Small intestine (tissue), 7 donors: ENCODE measurements around the gene TMEM37. TPM values are rescaled to one million over a fixed set of nuclear protein-coding genes. Genes with fewer than 3 reads are reported as not detected.
A peak's percentile ranks its signal among the peaks of the same experiment; 100 is the strongest.

Experiments
- DNase-seq, 2 donors: peaks; one replicate each; pipeline versions ENCODE4 v3.0.0 to v3.0.0-alpha.2; 2013
- FAIRE-seq: peaks from 2 replicates; lab custom pipeline; 2012; peaks lifted over from hg19 to GRCh38; lab: Jason Lieb, UNC
- H3K27ac ChIP-seq, 3 donors: one replicate each; pipeline ENCODE4 v1.5.1; 2013; ENCODE audit warnings: low read length in 2 of 3, mild to moderate bottlenecking in 2 of 3, control low read depth in 1 of 3, inconsistent platforms in 1 of 3, low read depth in 1 of 3, moderate library complexity in 1 of 3
- H3K27me3 ChIP-seq, 3 donors: one replicate each; pipeline ENCODE4 v1.6.1; 2013; ENCODE audit warnings: low read length in 3 of 3, inconsistent platforms in 1 of 3; ENCODE audit not compliant: control insufficient read depth in 3 of 3, insufficient read depth in 3 of 3
- H3K36me3 ChIP-seq, 3 donors: one replicate each; pipeline ENCODE4 v1.6.1; 2013; ENCODE audit warnings: low read length in 3 of 3, inconsistent platforms in 1 of 3, low read depth in 1 of 3, mild to moderate bottlenecking in 1 of 3, moderate library complexity in 1 of 3; ENCODE audit not compliant: control insufficient read depth in 3 of 3, insufficient read depth in 2 of 3
- H3K4me1 ChIP-seq, 3 donors: one replicate each; pipeline ENCODE4 v1.6.1; 2013; ENCODE audit warnings: low read length in 2 of 3, inconsistent platforms in 1 of 3, low read depth in 1 of 3, mild to moderate bottlenecking in 1 of 3, moderate library complexity in 1 of 3; ENCODE audit not compliant: control insufficient read depth in 3 of 3, insufficient read depth in 2 of 3
- H3K4me3 ChIP-seq, 3 donors: one replicate each; pipeline ENCODE4 v1.5.1; 2013; ENCODE audit warnings: low read length in 3 of 3, control low read depth in 1 of 3, inconsistent platforms in 1 of 3, low read depth in 1 of 3, mild to moderate bottlenecking in 1 of 3, moderate library complexity in 1 of 3
- H3K9me3 ChIP-seq, 2 donors: one replicate each; pipeline ENCODE4 v1.6.1; 2013; ENCODE audit warnings: low read depth in 1 of 2, low read length in 1 of 2; ENCODE audit not compliant: control insufficient read depth in 2 of 2, insufficient read depth in 1 of 2
- WGBS, 3 donors: extraction: QIAGEN DNeasy Blood & Tissue Kit; methylation state at CpG; one replicate each; pipeline ENCODE4 v1.1.7; 2013; 5-methylcytosine and 5-hydroxymethylcytosine counted together
- polyA plus RNA-seq, 4 donors: library from polyadenylated mRNA; stranded (reverse) in 3 of 4; unstranded in 1 of 4; fragments of 200-250 nt in 3 of 4; fragments of 120-200 nt in 1 of 4; gene quantifications; one replicate each; pipeline versions ENCODE4 v1.2.1 to v1.2.3, GENCODE V29; 2013
- donor health status: healthy with polysubstance abuse.
- donor health status: control.
- donor health status: control.
- donor health status: Bipolar disorder and iron deficiency.
- donor health status: healthy.

The TMEM37 gene
- polyA plus RNA-seq, 4 donors: 43.2 to 124 (median 84.3) TPM

- DNase-seq (no peak), FAIRE-seq (no peak)
- Histone ChIP-seq H3K4me3 (no peak overlapping the region), H3K27me3 (no peaks in the 10 kb centered on the region), H3K27ac (peak overlapping the region in 2 of 3 donors; percentile 33 to 90), H3K36me3 (no peaks in the 10 kb centered on the region), H3K9me3 (peaks cover 0 to 21% of the 10 kb centered on the region in 2 donors), H3K4me1 (peaks cover 8 to 73% (median 25%) of the 10 kb centered on the region in 3 donors)
- WGBS, 3 donors: 94 to 100% (median 94%) methylated on average over 1 of the region's 1 CpG
Measured at GRCh38 chr2:119421304-119421703, 10.3 kb upstream of the TMEM37 start.

- DNase-seq (peak; percentile 47 to 86), FAIRE-seq (no peak)
- H3K9me3 ChIP-seq: peaks cover 0 to 19% of the 10 kb centered on the region in 2 donors
- peaks cover 8 to 78% (median 25%) of the 10 kb centered on the region in 3 donors for H3K4me1 ChIP-seq
- peak overlapping the region in 2 of 3 donors; percentile 57 to 90 for H3K27ac ChIP-seq
- no peaks in the 10 kb centered on the region for H3K36me3 ChIP-seq
- no peak overlapping the region for H3K4me3 ChIP-seq
- H3K27me3 ChIP-seq: no peaks in the 10 kb centered on the region
Measured at GRCh38 chr2:119421741-119422140, 9.9 kb upstream of the TMEM37 start.

GRCh38 chr2:119422360-119423107 lies 9.1 kb upstream of the TMEM37 start:
- no peak for FAIRE-seq
- peak overlapping the region in 2 of 3 donors; percentile 57 to 90 for H3K27ac ChIP-seq

GRCh38 chr2:119423108-119423444 lies 8.6 kb upstream of the TMEM37 start:
- peaks cover 8 to 91% (median 27%) of the 10 kb centered on the region in 3 donors for H3K4me1 ChIP-seq
- no peaks in the 10 kb centered on the region for H3K36me3 ChIP-seq
- no peak overlapping the region for H3K4me3 ChIP-seq
- FAIRE-seq (no peak), DNase-seq (peak; percentile 64 to 85)
- H3K27ac ChIP-seq: peak overlapping the region in 2 of 3 donors; percentile 45 to 90
- H3K27me3 ChIP-seq: no peaks in the 10 kb centered on the region
- WGBS, 3 donors: 32 to 59% (median 58%) methylated on average over 2 of the region's 2 CpGs
- H3K9me3 ChIP-seq: peaks cover 0 to 9% of the 10 kb centered on the region in 2 donors

More at GRCh38 chr2:119422360-119423107, 9.1 kb upstream of the TMEM37 start:
- peaks cover 0 to 13% of the 10 kb centered on the region in 2 donors for H3K9me3 ChIP-seq
- no peak overlapping the region for H3K4me3 ChIP-seq
- DNase-seq: no peak
- no peaks in the 10 kb centered on the region for H3K36me3 ChIP-seq
- WGBS, 3 donors: 68 to 77% (median 74%) methylated on average over 7 of the region's 7 CpGs
- peaks cover 8 to 86% (median 27%) of the 10 kb centered on the region in 3 donors for H3K4me1 ChIP-seq
- no peaks in the 10 kb centered on the region for H3K27me3 ChIP-seq

DNA sequence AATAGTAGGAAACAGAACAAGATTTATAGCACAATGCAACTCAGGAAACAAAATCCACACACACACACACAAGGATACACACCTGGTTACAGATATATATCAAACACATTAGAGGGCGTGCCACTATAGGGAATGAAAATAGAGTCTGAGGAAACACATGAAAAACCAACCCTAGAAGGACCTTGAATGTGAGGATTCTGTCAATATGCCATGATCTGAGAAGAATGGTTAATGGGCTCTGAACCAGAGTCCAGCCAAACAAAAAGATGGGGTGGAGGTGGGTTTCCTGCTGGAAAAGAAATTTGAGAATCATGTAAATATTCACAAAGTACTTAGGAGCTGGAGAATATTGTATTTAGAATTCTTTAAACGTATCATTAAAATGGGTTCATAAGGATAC lies 7.8 kb upstream of the TMEM37 start:
- H3K27ac ChIP-seq: peak overlapping the region in 1 of 3 donors; percentile 90
- no peak for FAIRE-seq
- no peaks in the 10 kb centered on the region for H3K36me3 ChIP-seq

DNA sequence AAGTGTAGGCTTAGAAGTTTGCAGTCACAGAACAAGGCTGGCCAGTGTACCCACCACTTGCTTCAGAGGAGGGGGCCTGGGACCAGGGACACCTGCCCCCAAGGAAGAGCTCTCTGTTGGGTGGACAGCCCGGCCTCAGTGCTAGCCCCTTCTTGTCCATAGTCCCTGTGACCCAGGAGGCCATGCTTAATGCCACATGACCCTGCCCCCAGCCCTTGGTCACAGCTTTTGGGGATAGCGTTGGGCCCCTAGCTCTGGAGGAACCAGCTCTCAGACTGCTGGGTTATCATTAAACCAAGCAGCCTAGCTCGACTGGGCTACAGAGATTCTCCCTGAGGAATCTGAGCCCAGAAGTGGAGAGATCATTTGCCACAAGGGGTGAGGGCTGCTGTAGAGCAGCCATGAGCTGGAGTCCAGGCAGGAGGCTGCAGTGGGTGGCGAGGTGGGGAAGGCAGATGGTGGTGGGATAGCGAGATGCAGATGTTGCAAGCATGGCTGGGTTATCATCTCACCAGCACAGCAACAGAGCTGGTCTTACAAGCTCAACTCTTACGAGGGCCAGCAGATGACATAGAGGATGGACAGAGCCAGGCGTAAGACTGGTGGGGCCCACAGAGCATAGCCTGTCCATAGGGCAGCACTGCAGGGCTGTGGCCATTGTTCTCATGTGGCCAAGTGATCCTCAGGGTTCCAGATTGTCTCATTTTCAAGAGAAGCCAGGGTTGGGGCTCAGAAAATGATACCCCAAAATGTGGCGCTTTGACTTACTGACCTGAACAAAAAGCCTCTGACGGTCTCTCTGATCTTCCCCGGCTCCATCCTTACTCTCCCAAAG lies 7.2 kb upstream of the TMEM37 start:
- no peaks in the 10 kb centered on the region for H3K27me3 ChIP-seq
- no peak overlapping the region for H3K4me3 ChIP-seq
- FAIRE-seq (no peak), DNase-seq (peak in 1 of 2 donors; percentile 1)
- H3K4me1 ChIP-seq: peaks cover 13 to 95% (median 28%) of the 10 kb centered on the region in 3 donors
- H3K27ac ChIP-seq: peak overlapping the region in 1 of 3 donors; percentile 90
- WGBS, 3 donors: 86 to 91% (median 89%) methylated on average over 10 of the region's 10 CpGs
- H3K9me3 ChIP-seq: peaks cover 0 to 9% of the 10 kb centered on the region in 2 donors
- no peaks in the 10 kb centered on the region for H3K36me3 ChIP-seq

More for the DNA sequence above, 7.8 kb upstream of the TMEM37 start:
- Histone ChIP-seq H3K4me1 (peaks cover 8 to 93% (median 26%) of the 10 kb centered on the region in 3 donors), H3K9me3 (peaks cover 0 to 9% of the 10 kb centered on the region in 2 donors), H3K27me3 (no peaks in the 10 kb centered on the region), H3K4me3 (no peak overlapping the region)
- no peak for DNase-seq
- WGBS, 3 donors: 70 to 74% (median 73%) methylated on average over 2 of the region's 2 CpGs

DNA sequence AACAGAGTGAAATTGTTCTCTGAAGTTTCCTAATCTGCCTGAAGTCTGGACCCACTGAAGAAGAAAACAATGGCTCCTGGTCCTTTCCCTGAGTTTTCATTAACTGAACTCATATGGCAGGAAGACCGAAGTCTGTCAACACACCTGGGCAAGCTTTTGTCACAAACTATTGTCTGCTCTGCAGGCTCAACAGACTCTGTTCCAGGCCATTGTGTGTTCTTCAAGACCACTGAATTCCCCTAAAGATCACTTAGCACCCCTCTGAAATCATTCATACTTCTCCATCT lies 6.6 kb upstream of the TMEM37 start:
- Histone ChIP-seq H3K9me3 (peaks cover 0 to 9% of the 10 kb centered on the region in 2 donors), H3K27ac (peak overlapping the region in 2 of 3 donors; percentile 37 to 90), H3K4me1 (peaks cover 13 to 96% (median 27%) of the 10 kb centered on the region in 3 donors), H3K27me3 (no peaks in the 10 kb centered on the region), H3K36me3 (no peaks in the 10 kb centered on the region), H3K4me3 (no peak overlapping the region)
- no peak for FAIRE-seq
- WGBS, 3 donors: 74 to 83% (median 76%) methylated on average over 1 of the region's 1 CpG
- DNase-seq: peak in 1 of 2 donors; percentile 12

DNA sequence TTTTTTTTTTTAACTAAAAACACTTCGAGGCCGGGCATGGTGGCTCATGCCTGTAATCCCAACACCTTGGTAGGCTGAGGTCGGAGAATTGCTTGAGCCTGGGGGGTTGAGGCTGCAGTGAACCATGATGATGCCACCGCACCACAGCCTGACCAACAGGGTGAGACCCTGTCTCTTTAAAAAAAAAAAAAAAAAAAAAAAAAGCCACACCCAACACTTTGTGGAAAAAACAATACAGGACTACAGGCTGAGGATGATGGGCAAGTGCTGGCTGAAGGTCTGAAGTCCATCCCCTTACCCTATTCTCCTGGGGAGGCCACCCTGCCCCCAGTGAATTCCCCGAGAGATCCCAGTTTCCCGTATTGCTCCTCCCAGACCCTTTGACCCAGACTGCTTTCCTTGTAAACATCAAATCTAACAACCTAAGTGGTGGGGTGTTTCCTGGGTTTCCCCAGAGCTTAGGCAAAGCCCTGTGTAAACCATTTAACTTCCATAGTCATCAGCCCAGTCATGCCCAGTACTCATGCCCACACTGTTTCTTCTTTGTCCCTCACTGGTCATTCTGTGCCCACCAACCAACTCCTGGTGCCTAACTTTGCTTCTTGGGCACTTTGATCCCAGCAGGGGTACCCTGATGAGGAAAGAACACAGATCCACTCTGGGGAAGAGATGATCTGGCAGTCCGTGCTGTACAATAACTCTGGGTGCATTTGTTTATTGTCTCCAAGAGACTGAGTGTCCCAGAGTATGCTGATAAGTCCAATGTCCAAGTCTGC lies 5.8 kb upstream of the TMEM37 start:
- peak overlapping the region; percentile 80 to 94 (median 90) for H3K27ac ChIP-seq
- FAIRE-seq (no peak), DNase-seq (peak; percentile 88 to 93)
- H3K4me1 ChIP-seq: peaks cover 13 to 96% (median 28%) of the 10 kb centered on the region in 3 donors
- H3K4me3 ChIP-seq: peak overlapping the region in 1 of 3 donors; percentile 3
- H3K9me3 ChIP-seq: peaks cover 0 to 8% of the 10 kb centered on the region in 2 donors
- 50 to 60% (median 57%) methylated on average over 7 of the region's 7 CpGs for WGBS, 3 donors
- no peaks in the 10 kb centered on the region for H3K27me3 ChIP-seq
- H3K36me3 ChIP-seq: no peaks in the 10 kb centered on the region
